Activated CD4-positive, alpha-beta T cell treated with anti-CD3 and anti-CD28 coated beads, Interleukin-2, amount 10 ng/mL, durations not matched to agents 24 days and 14 days (primary cell): ENCODE measurements around the gene TM7SF2. TPM values are rescaled to one million over a fixed set of nuclear protein-coding genes. Genes with fewer than 3 reads are reported as not detected.

Experiments used
- DNase-seq: peaks from one replicate; pipeline ENCODE4 v3.0.0; 2022
- H3K27ac Mint-ChIP-seq: one replicate; pipeline ENCODE4 v1.8.0; 2022; ENCODE audit warnings: mild to moderate bottlenecking, mixed read lengths
- H3K27me3 Mint-ChIP-seq: one replicate; pipeline ENCODE4 v1.8.0; 2022; ENCODE audit warnings: mixed read lengths
- H3K36me3 Mint-ChIP-seq: one replicate; pipeline ENCODE4 v1.8.0; 2022; ENCODE audit warnings: low read depth, mild to moderate bottlenecking, mixed read lengths
- H3K4me1 Mint-ChIP-seq: one replicate; pipeline ENCODE4 v1.8.0; 2021; ENCODE audit warnings: mixed read lengths
- H3K4me3 Mint-ChIP-seq: one replicate; pipeline ENCODE4 v1.8.0; 2022; ENCODE audit warnings: mild to moderate bottlenecking, moderate library complexity, mixed read lengths
- H3K9me3 Mint-ChIP-seq: one replicate; pipeline ENCODE4 v1.8.0; 2021; ENCODE audit warnings: mixed read lengths
- intact Hi-C: fragments of 100-400 bp; cut with micrococcal nuclease; formaldehyde crosslinking; loops from one replicate; pipeline ENCODE4 v1.15.1; 2023
- total RNA-seq: library from RNA; stranded (reverse); gene quantifications from 2 replicates; pipeline ENCODE4 v1.2.3, GENCODE V29; 2022

The TM7SF2 gene
- total RNA-seq, 1 donor from 2014 or later = 28.2 TPM

- DNase-seq = no peak
- H3K4me3 Mint-ChIP-seq = no peak overlapping the region
- no peaks in the 10 kb centered on the region for H3K9me3 Mint-ChIP-seq
- no peaks in the 10 kb centered on the region for H3K27me3 Mint-ChIP-seq
- intact Hi-C loops = no loop called here
- peaks cover 19% of the 10 kb centered on the region for H3K4me1 Mint-ChIP-seq
- no peak overlapping the region for H3K27ac Mint-ChIP-seq
- peaks cover 27% of the 10 kb centered on the region for H3K36me3 Mint-ChIP-seq
Measured at GRCh38 chr11:65100674-65101350, 10.9 kb upstream of the TM7SF2 start.

DNA sequence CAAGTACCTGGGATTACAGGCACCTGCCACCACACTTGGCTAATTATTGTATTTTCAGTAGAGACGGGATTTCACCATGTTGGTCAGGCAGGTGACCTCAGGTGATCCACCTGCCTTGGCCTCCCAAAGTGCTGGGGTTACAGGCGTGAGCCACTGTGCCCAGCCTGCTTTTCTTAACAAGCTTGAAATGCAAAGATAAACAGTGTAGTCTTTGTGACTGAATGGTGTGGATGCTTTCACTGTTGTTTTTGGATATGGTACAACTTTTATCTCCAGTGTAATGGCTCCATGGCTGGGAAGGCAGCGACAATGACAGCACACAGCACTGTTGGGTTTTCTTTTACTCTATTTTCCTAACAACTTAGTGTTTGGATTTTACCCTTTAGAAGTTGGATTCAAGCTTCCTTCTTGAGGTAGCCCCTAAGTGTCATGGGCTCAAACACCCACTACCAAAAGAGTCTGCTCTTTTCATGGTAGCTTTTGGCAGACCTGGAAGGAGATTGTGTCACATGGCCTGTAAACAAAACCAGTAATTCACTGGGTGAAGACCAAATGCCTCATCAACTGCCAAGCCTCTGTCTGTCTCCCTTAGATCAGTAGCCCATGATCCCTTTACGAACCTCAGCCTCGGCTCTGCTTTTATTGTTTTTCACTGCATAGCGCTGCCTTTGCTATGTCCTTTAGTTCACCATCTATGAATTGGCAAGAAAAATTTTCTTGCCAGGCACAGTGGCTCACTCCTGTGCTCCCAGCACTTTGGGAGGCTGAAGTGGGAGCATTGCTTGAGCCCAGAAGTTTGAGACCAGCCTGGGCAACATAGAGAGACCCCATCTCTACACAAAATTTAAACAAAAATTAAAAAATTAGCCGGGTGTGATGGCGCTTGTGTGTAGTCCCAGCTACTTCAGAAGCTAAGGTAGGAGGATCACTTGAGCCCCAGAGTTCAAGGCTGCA, 9.3 kb upstream of the TM7SF2 start:
- no peak overlapping the region for H3K27ac Mint-ChIP-seq

GRCh38 chr11:65103476-65103875, 8.2 kb upstream of the TM7SF2 start:
- Mint-ChIP-seq H3K9me3 (no peaks in the 10 kb centered on the region), H3K27ac (no peak overlapping the region), H3K36me3 (peaks cover 29% of the 10 kb centered on the region), H3K27me3 (no peaks in the 10 kb centered on the region), H3K4me3 (no peak overlapping the region), H3K4me1 (peaks cover 12% of the 10 kb centered on the region)
- intact Hi-C loops = no loop called here
- DNase-seq = no peak

More for the DNA sequence above, 9.3 kb upstream of the TM7SF2 start:
- no peak overlapping the region for H3K4me3 Mint-ChIP-seq
- no peaks in the 10 kb centered on the region for H3K27me3 Mint-ChIP-seq
- peaks cover 16% of the 10 kb centered on the region for H3K4me1 Mint-ChIP-seq
- intact Hi-C loops = no loop called here
- H3K9me3 Mint-ChIP-seq = no peaks in the 10 kb centered on the region
- DNase-seq = no peak
- peaks cover 33% of the 10 kb centered on the region for H3K36me3 Mint-ChIP-seq

GRCh38 chr11:65104628-65105027, 7.0 kb upstream of the TM7SF2 start:
- Mint-ChIP-seq H3K36me3 (peaks cover 26% of the 10 kb centered on the region), H3K27me3 (no peaks in the 10 kb centered on the region), H3K9me3 (no peaks in the 10 kb centered on the region), H3K4me1 (peaks cover 9% of the 10 kb centered on the region), H3K27ac (no peak overlapping the region), H3K4me3 (no peak overlapping the region)
- DNase-seq = no peak
- intact Hi-C loops = no loop called here

GRCh38 chr11:65107078-65107477, 4.6 kb upstream of the TM7SF2 start:
- DNase-seq = no peak
- no peaks in the 10 kb centered on the region for H3K9me3 Mint-ChIP-seq
- H3K36me3 Mint-ChIP-seq = peaks cover 27% of the 10 kb centered on the region
- H3K27me3 Mint-ChIP-seq = no peaks in the 10 kb centered on the region
- H3K4me1 Mint-ChIP-seq = peaks cover 27% of the 10 kb centered on the region
- intact Hi-C loops = no loop called here
- no peak overlapping the region for H3K27ac Mint-ChIP-seq
- no peak overlapping the region for H3K4me3 Mint-ChIP-seq

- no peak for DNase-seq
- peaks cover 27% of the 10 kb centered on the region for H3K36me3 Mint-ChIP-seq
- H3K27ac Mint-ChIP-seq = no peak overlapping the region
- H3K4me1 Mint-ChIP-seq = peaks cover 27% of the 10 kb centered on the region
- no peaks in the 10 kb centered on the region for H3K9me3 Mint-ChIP-seq
- no peak overlapping the region for H3K4me3 Mint-ChIP-seq
- H3K27me3 Mint-ChIP-seq = no peaks in the 10 kb centered on the region
- intact Hi-C loops = no loop called here
Measured at GRCh38 chr11:65107751-65108468, 3.8 kb upstream of the TM7SF2 start.

DNA sequence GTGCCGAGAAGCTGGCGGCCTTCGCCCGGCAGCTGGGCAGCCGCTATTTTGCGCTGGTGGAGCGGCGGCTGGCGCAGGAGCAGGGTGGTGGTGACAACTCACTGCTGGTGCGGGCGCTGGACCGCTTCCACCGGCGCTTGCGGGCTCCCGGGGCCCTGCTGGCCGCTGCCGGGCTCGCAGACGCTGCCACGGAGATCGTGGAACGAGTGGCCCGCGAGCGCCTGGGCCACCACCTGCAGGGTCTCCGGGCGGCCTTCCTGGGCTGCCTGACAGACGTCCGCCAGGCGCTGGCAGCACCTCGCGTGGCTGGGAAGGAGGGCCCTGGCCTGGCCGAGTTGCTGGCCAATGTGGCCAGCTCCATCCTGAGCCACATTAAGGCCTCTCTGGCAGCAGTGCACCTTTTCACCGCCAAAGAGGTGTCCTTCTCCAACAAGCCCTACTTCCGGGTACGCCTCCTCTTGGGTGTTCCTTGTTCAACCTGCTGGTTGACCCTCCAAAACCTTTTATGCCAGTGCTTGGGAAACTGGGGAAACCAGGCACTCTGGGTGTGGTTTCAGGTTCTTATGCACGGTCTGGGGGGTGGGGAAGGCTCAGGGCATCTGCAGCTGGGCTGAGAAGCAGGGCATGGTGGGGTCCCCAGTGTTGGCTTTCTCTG, 3.1 kb upstream of the TM7SF2 start:
- no peak for DNase-seq
- H3K9me3 Mint-ChIP-seq = no peaks in the 10 kb centered on the region
- H3K36me3 Mint-ChIP-seq = peaks cover 27% of the 10 kb centered on the region
- H3K27me3 Mint-ChIP-seq = no peaks in the 10 kb centered on the region
- no peak overlapping the region for H3K27ac Mint-ChIP-seq
- no peak overlapping the region for H3K4me3 Mint-ChIP-seq
- peaks cover 32% of the 10 kb centered on the region for H3K4me1 Mint-ChIP-seq
- intact Hi-C loops = no loop called here

- Mint-ChIP-seq H3K4me1 (peaks cover 29% of the 10 kb centered on the region), H3K27ac (peak overlapping the region; percentile 57), H3K27me3 (no peaks in the 10 kb centered on the region), H3K4me3 (no peak overlapping the region), H3K36me3 (peaks cover 23% of the 10 kb centered on the region), H3K9me3 (no peaks in the 10 kb centered on the region)
- DNase-seq = no peak
- intact Hi-C loops = loop anchor here (1.0 to 5.0 kb wide), 5 partner anchors 13 to 332 kb away; partner anchors contain the start of genes ARL2, CAPN1, SF1 and SNX15
Measured at GRCh38 chr11:65109231-65110198, 2.2 kb upstream of the TM7SF2 start.

DNA sequence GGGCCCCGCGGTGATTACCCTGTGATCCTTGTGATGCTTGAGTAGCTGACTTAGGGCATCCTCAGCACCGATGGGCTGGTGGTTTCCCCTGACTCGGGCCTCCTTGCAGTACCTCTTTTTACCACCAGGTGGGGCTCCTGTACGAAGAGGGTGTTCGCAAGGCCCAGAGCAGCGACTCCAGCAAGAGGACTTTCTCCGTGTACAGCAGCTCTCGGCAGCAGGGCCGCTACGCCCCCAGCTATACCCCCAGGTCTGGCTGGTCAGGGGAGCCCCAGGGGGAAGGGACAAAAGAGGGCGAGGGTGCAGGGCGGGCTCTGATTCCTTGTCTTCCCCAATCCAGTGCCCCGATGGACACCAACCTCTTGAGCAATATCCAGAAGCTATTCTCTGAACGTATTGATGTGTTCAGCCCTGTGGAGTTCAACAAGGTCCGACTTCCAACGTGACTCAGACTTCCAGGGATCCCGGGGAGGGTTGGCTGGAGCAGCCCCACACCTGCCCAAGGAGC, 1.3 kb upstream of the TM7SF2 start:
- Mint-ChIP-seq H3K4me3 (no peak overlapping the region), H3K36me3 (peaks cover 18% of the 10 kb centered on the region), H3K4me1 (peaks cover 24% of the 10 kb centered on the region), H3K9me3 (no peaks in the 10 kb centered on the region), H3K27me3 (no peaks in the 10 kb centered on the region), H3K27ac (peak overlapping the region; percentile 57)
- intact Hi-C loops = loop anchor here (1.0 to 5.0 kb wide), 5 partner anchors 14 to 333 kb away; partner anchors contain the start of genes ARL2, CAPN1, SF1 and SNX15
- peak; percentile 99 for DNase-seq

GRCh38 chr11:65111159-65111743, 421 bp upstream of the TM7SF2 start:
- peaks cover 16% of the 10 kb centered on the region for H3K36me3 Mint-ChIP-seq
- no peaks in the 10 kb centered on the region for H3K9me3 Mint-ChIP-seq
- no peaks in the 10 kb centered on the region for H3K27me3 Mint-ChIP-seq
- peak overlapping the region; percentile 93 for H3K27ac Mint-ChIP-seq
- peaks cover 27% of the 10 kb centered on the region for H3K4me1 Mint-ChIP-seq
- H3K4me3 Mint-ChIP-seq = peak overlapping the region; percentile 98
- no peak for DNase-seq
- intact Hi-C loops = loop anchor here (2.0 to 5.0 kb wide), 4 partner anchors 70 to 334 kb away; partner anchors contain the start of genes ARL2, CAPN1, SF1 and SNX15

DNA sequence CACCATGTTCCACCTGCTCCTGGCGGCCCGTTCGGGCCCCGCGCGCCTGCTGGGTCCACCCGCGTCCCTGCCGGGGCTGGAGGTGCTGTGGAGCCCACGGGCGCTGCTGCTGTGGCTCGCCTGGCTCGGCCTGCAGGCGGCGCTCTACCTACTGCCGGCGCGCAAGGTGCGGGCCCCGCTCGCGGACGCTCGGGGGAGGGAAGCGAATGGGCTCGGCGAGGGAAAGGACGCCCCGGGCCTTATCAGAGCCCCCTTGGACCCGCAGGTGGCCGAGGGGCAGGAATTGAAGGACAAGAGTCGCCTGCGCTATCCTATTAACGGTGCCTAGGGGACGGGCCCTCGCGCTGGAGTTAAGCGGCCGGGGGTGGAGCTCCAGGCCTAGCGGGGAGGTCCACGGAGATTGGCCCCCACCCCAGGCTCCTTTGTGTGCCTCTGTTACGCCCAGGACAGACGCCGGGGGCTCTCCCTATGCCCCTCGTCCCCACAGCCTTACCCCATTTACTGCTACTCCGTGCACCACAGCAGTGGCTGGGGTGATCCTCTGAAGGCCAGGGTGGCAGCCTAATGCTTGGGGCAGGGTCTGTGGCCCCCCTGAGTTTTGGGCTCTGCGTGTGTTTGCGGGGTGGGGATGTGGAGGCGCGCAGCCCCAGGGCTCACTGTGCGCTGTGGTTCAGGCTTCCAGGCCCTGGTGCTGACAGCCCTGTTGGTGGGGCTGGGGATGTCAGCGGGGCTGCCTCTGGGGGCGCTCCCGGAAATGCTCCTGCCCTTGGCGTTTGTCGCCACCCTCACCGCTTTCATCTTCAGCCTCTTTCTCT, 1.1 kb downstream of the TM7SF2 start:
- intact Hi-C loops = loop anchor here (5.0 kb wide), 2 partner anchors 85 to 335 kb away; partner anchors contain the start of genes SF1 and SNX15
- Mint-ChIP-seq H3K9me3 (no peaks in the 10 kb centered on the region), H3K27me3 (no peaks in the 10 kb centered on the region), H3K4me1 (peaks cover 28% of the 10 kb centered on the region), H3K36me3 (peaks cover 18% of the 10 kb centered on the region), H3K27ac (peak overlapping the region; percentile 69), H3K4me3 (peak overlapping the region; percentile 98)
- peak; percentile 95 for DNase-seq
